CD4-positive, alpha-beta T cell (primary cell): ENCODE measurements around the gene ATP13A3. TPM values are rescaled to one million over a fixed set of nuclear protein-coding genes. Genes with fewer than 3 reads are reported as not detected.

ENCODE experiments used
- ATAC-seq: fragments of 200-7000 bp; cut with Tn5 transposase; one replicate; pipeline ENCODE4 v1.10.0; 2022; ENCODE audit warnings: mild to moderate bottlenecking; ENCODE audit not compliant: poor library complexity
- CTCF ChIA-PET: fragments of 350-600 bp; sonication (Branson Sonifier 250); formaldehyde crosslinking; loops from one replicate; lab custom pipeline; 2021; ENCODE audit warnings: antibody characterized with exemption, inconsistent platforms; lab: Charles Lee
- POLR2A ChIA-PET: fragments of 350-600 bp; sonication (Branson Sonifier 250); formaldehyde crosslinking; loops from one replicate; lab custom pipeline; 2021; ENCODE audit warnings: antibody characterized with exemption, inconsistent platforms; lab: Charles Lee
- DNase-seq, 14 experiments: peaks; one replicate each; pipeline ENCODE4 v3.0.0-alpha.2; 2013 to 2020; ENCODE audit warnings: mixed read lengths in 2 of 14
- H3K27ac ChIP-seq, 2 donors: one replicate each; pipeline versions ENCODE4 v1.5.1 to v1.7.0; 2013; ENCODE audit warnings: low read length in 2 of 2, low read depth in 1 of 2, mild to moderate bottlenecking in 1 of 2
- H3K27me3 ChIP-seq, 2 experiments: 1 replicate in 1 of 2; 2 replicates in 1 of 2; pipeline versions ENCODE4 v1.6.1 to v1.7.0; 2013; ENCODE audit warnings: low read length in 2 of 2, control low read depth in 1 of 2, mild to moderate bottlenecking in 1 of 2, moderate library complexity in 1 of 2; ENCODE audit not compliant: insufficient read depth in 2 of 2, control insufficient read depth in 1 of 2
- H3K36me3 ChIP-seq: one replicate; pipeline ENCODE4 v1.6.1; 2013; ENCODE audit warnings: low read length, control low read depth; ENCODE audit not compliant: insufficient read depth
- H3K4me1 ChIP-seq: one replicate; pipeline ENCODE4 v1.6.1; 2013; ENCODE audit warnings: low read length, control low read depth; ENCODE audit not compliant: insufficient read depth
- H3K4me3 ChIP-seq: one replicate; pipeline ENCODE4 v1.5.1; 2013; ENCODE audit warnings: mild to moderate bottlenecking, low read length, moderate library complexity
- H3K9me3 ChIP-seq, 2 experiments: 1 replicate in 1 of 2; 2 replicates in 1 of 2; pipeline versions ENCODE4 v1.6.1 to v1.7.0; 2013; ENCODE audit warnings: low read length in 2 of 2, mild to moderate bottlenecking in 2 of 2, control low read depth in 1 of 2, moderate library complexity in 1 of 2; ENCODE audit not compliant: control insufficient read depth in 1 of 2, insufficient read depth in 1 of 2
- H3K27ac Mint-ChIP-seq: one replicate; pipeline ENCODE4 v1.8.0; 2020; ENCODE audit warnings: mixed read lengths
- H3K27me3 Mint-ChIP-seq: one replicate; pipeline ENCODE4 v1.8.0; 2021; ENCODE audit warnings: mixed read lengths
- H3K36me3 Mint-ChIP-seq: one replicate; pipeline ENCODE4 v1.8.0; 2021; ENCODE audit warnings: low read depth, mixed read lengths
- H3K4me1 Mint-ChIP-seq: one replicate; pipeline ENCODE4 v1.8.0; 2021; ENCODE audit warnings: low read depth, mixed read lengths
- H3K4me3 Mint-ChIP-seq: one replicate; pipeline ENCODE4 v1.8.0; 2020; ENCODE audit warnings: mild to moderate bottlenecking, mixed read lengths
- H3K9me3 Mint-ChIP-seq: one replicate; pipeline ENCODE4 v1.8.0; 2020; ENCODE audit warnings: mixed read lengths
- CTCF ChIP-seq: fragments of 200-600 bp; IDR thresholded peaks from one replicate; pipeline ENCODE4 v1.8.0; 2022; ENCODE audit warnings: antibody characterized with exemption, mild to moderate bottlenecking
- intact Hi-C, 2 experiments: fragments of 100-400 bp; cut with DNase I in 1 of 2; cut with micrococcal nuclease in 1 of 2; formaldehyde crosslinking; loops; one replicate each; pipeline versions ENCODE4 v1.15.1 to v1.9.0; 2023 to 2025; cut with DNase I, micrococcal nuclease
- total RNA-seq, 174 experiments: library from RNA in 2 of 174; stranded (reverse) in 2 of 174; gene quantifications; one replicate each; pipeline ENCODE4 v1.2.3 and lab custom pipeline; 2021 to 2026

ATP13A3 gene
- total RNA-seq, 2 experiments from 2014 or later: 46.5 to 52.7 TPM

- ChIA-PET POLR2A (no interaction called here), CTCF (interaction anchor here (1.1 kb wide), 1 partner anchor 51 kb away, joined by 3 read pairs; no protein-coding TSS in a partner anchor)
- no peak overlapping the region for H3K27ac Mint-ChIP-seq
- H3K4me3 Mint-ChIP-seq: no peak overlapping the region
- H3K4me1 Mint-ChIP-seq: no peaks in the 10 kb centered on the region
- Histone ChIP-seq H3K9me3 (peaks cover 0 to 8% of the 10 kb centered on the region in 2 experiments), H3K4me1 (no peaks in the 10 kb centered on the region), H3K27ac (no peak overlapping the region), H3K27me3 (peaks cover 0 to 2% of the 10 kb centered on the region in 2 experiments), H3K36me3 (no peaks in the 10 kb centered on the region), H3K4me3 (no peak overlapping the region)
- no peaks in the 10 kb centered on the region for H3K27me3 Mint-ChIP-seq
- ATAC-seq: no peak
- peak in 1 of 14 experiments; percentile 14 for DNase-seq
- intact Hi-C loops: no loop called here
- no peaks in the 10 kb centered on the region for H3K36me3 Mint-ChIP-seq
- no peaks in the 10 kb centered on the region for H3K9me3 Mint-ChIP-seq
- TF ChIP-seq CTCF: no peak
Measured at GRCh38 chr3:194384156-194384555, 102.6 kb downstream of the ATP13A3 start.

GRCh38 chr3:194383276-194383940, 103.4 kb downstream of the ATP13A3 start:
- Mint-ChIP-seq H3K27ac (no peak overlapping the region), H3K4me1 (no peaks in the 10 kb centered on the region), H3K4me3 (no peak overlapping the region), H3K27me3 (peaks cover 6% of the 10 kb centered on the region), H3K36me3 (no peaks in the 10 kb centered on the region), H3K9me3 (no peaks in the 10 kb centered on the region)
- peaks cover 0 to 2% of the 10 kb centered on the region in 2 experiments for H3K27me3 ChIP-seq
- POLR2A ChIA-PET: interaction anchor here (1.1 kb wide), 1 partner anchor 14 kb away, joined by 3 read pairs; no protein-coding TSS in a partner anchor
- CTCF ChIA-PET: interaction anchor here (0.7 kb wide), 1 partner anchor 41 kb away, joined by 3 read pairs; no protein-coding TSS in a partner anchor
- peaks cover 0 to 8% of the 10 kb centered on the region in 2 experiments for H3K9me3 ChIP-seq
- no peak overlapping the region for H3K27ac ChIP-seq
- DNase-seq: peak in 1 of 14 experiments; percentile 14
- TF ChIP-seq CTCF: no peak
- no peaks in the 10 kb centered on the region for H3K4me1 ChIP-seq
- H3K36me3 ChIP-seq: no peaks in the 10 kb centered on the region
- ATAC-seq: no peak
- H3K4me3 ChIP-seq: no peak overlapping the region
- intact Hi-C loops: no loop called here

GRCh38 chr3:194382892-194383223, 103.9 kb downstream of the ATP13A3 start:
- ChIA-PET POLR2A (interaction anchor here (1.1 kb wide), 1 partner anchor 15 kb away, joined by 3 read pairs; no protein-coding TSS in a partner anchor), CTCF (interaction anchor here (0.7 kb wide), 1 partner anchor 41 kb away, joined by 3 read pairs; no protein-coding TSS in a partner anchor)
- H3K9me3 ChIP-seq: peaks cover 0 to 3% of the 10 kb centered on the region in 2 experiments
- H3K4me3 Mint-ChIP-seq: no peak overlapping the region
- DNase-seq (peak in 1 of 14 experiments; percentile 12), ATAC-seq (no peak)
- no peaks in the 10 kb centered on the region for H3K36me3 Mint-ChIP-seq
- no peak overlapping the region for H3K27ac ChIP-seq
- no peaks in the 10 kb centered on the region for H3K36me3 ChIP-seq
- no peak overlapping the region for H3K4me3 ChIP-seq
- no peaks in the 10 kb centered on the region for H3K4me1 ChIP-seq
- H3K27me3 Mint-ChIP-seq: peaks cover 6% of the 10 kb centered on the region
- no peak for TF ChIP-seq CTCF
- no peaks in the 10 kb centered on the region for H3K4me1 Mint-ChIP-seq
- H3K9me3 Mint-ChIP-seq: no peaks in the 10 kb centered on the region
- peaks cover 0 to 2% of the 10 kb centered on the region in 2 experiments for H3K27me3 ChIP-seq
- no peak overlapping the region for H3K27ac Mint-ChIP-seq
- intact Hi-C loops: no loop called here
